H9 (cell line): ENCODE results near the gene EHD3. TPM values are rescaled to one million over a fixed set of nuclear protein-coding genes. Genes with fewer than 3 reads are reported as not detected.
A peak's percentile ranks its signal among the peaks of the same experiment; 100 is the strongest.

Experiments used
- DNase-seq: peaks from one replicate; pipeline ENCODE4 v3.0.0-alpha.2; 2017
- H2AFZ ChIP-seq: one replicate; pipeline ENCODE4 v1.6.1; 2013; ENCODE audit warnings: mild to moderate bottlenecking, low read length, control low read depth, moderate library complexity
- H2AK5ac ChIP-seq: 2 replicates; pipeline ENCODE4 v1.6.1; 2013; ENCODE audit warnings: low read length, control low read depth, mixed read lengths; ENCODE audit not compliant: insufficient read length
- H2BK120ac ChIP-seq: one replicate; pipeline ENCODE4 v1.6.1; 2013; ENCODE audit warnings: low read depth, mild to moderate bottlenecking, low read length, control low read depth, inconsistent platforms; ENCODE audit not compliant: poor library complexity, severe bottlenecking
- H2BK12ac ChIP-seq: 2 replicates; pipeline ENCODE4 v1.6.1; 2013; ENCODE audit warnings: low read length, control low read depth, mixed read lengths, low read depth; ENCODE audit not compliant: insufficient read length
- H2BK15ac ChIP-seq: 2 replicates; pipeline ENCODE4 v1.6.1; 2013; ENCODE audit warnings: low read depth, low read length, control low read depth
- H2BK20ac ChIP-seq: one replicate; pipeline ENCODE4 v1.6.1; 2013; ENCODE audit warnings: low read depth, mild to moderate bottlenecking, low read length, control low read depth, inconsistent platforms; ENCODE audit not compliant: poor library complexity, severe bottlenecking
- H2BK5ac ChIP-seq: 2 replicates; pipeline ENCODE4 v1.6.1; 2013; ENCODE audit warnings: low read length, control low read depth, mixed read lengths; ENCODE audit not compliant: insufficient read length
- H3K14ac ChIP-seq: 2 replicates; pipeline ENCODE4 v1.6.1; 2013; ENCODE audit warnings: low read length, control low read depth; ENCODE audit not compliant: insufficient read depth
- H3K18ac ChIP-seq: 2 replicates; pipeline ENCODE4 v1.6.1; 2013; ENCODE audit warnings: low read depth, mild to moderate bottlenecking, mixed read lengths, low read length, control low read depth; ENCODE audit not compliant: insufficient read length
- H3K23ac ChIP-seq: 2 replicates; pipeline ENCODE4 v1.6.1; 2013; ENCODE audit warnings: low read length, control low read depth, mixed read lengths, low read depth; ENCODE audit not compliant: insufficient read length
- H3K23me2 ChIP-seq: 2 replicates; pipeline ENCODE4 v1.6.1; 2013; ENCODE audit warnings: low read depth, mild to moderate bottlenecking, mixed read lengths, low read length, control low read depth; ENCODE audit not compliant: insufficient read length, poor library complexity, severe bottlenecking
- H3K27ac ChIP-seq: 2 replicates; pipeline ENCODE4 v1.5.1; 2013; ENCODE audit warnings: low read length, control low read depth, mixed read lengths, low read depth; ENCODE audit not compliant: insufficient read length
- H3K27me3 ChIP-seq: 2 replicates; pipeline ENCODE4 v1.6.1; 2013; ENCODE audit warnings: low read length, control low read depth, inconsistent platforms; ENCODE audit not compliant: insufficient read depth
- H3K4ac ChIP-seq: 2 replicates; pipeline ENCODE4 v1.6.1; 2013; ENCODE audit warnings: low read depth, mild to moderate bottlenecking, control low read depth, inconsistent platforms, low read length, moderate library complexity
- H3K4me1 ChIP-seq: 2 replicates; pipeline ENCODE4 v1.6.1; 2013; ENCODE audit warnings: low read length, control low read depth, inconsistent platforms; ENCODE audit not compliant: insufficient read depth
- H3K4me2 ChIP-seq: 2 replicates; pipeline ENCODE4 v1.6.1; 2013; ENCODE audit warnings: low read length, control low read depth, mixed read lengths; ENCODE audit not compliant: insufficient read length, insufficient read depth
- H3K56ac ChIP-seq: 2 replicates; pipeline ENCODE4 v1.6.1; 2013; ENCODE audit warnings: low read depth, mild to moderate bottlenecking, mixed read lengths, low read length, control low read depth; ENCODE audit not compliant: insufficient read length
- H3K79me1 ChIP-seq: 2 replicates; pipeline ENCODE4 v1.6.1; 2013; ENCODE audit warnings: low read depth, mild to moderate bottlenecking, moderate library complexity, low read length, control low read depth, inconsistent platforms; ENCODE audit not compliant: insufficient read depth, poor library complexity, severe bottlenecking
- H3K79me2 ChIP-seq: 2 replicates; pipeline ENCODE4 v1.6.1; 2013; ENCODE audit warnings: low read length, control low read depth, inconsistent platforms; ENCODE audit not compliant: insufficient read depth
- H3K9ac ChIP-seq: 2 replicates; pipeline ENCODE4 v1.6.1; 2013; ENCODE audit warnings: low read length, control low read depth, mixed read lengths; ENCODE audit not compliant: insufficient read length; ENCODE audit errors: extremely low read depth
- H3K9me3 ChIP-seq: one replicate; pipeline ENCODE4 v1.6.1; 2013; ENCODE audit warnings: low read depth, low read length, inconsistent platforms; ENCODE audit not compliant: control insufficient read depth
- H3T11ph ChIP-seq: one replicate; pipeline ENCODE4 v1.6.1; 2013; ENCODE audit warnings: mild to moderate bottlenecking, low read length, control low read depth, inconsistent platforms
- H4K20me1 ChIP-seq: one replicate; pipeline ENCODE4 v1.6.1; 2013; ENCODE audit not compliant: control insufficient read depth, insufficient read length, insufficient read depth
- H4K5ac ChIP-seq: 2 replicates; pipeline ENCODE4 v1.6.1; 2013; ENCODE audit warnings: low read depth, mild to moderate bottlenecking, mixed read lengths, low read length, control low read depth; ENCODE audit not compliant: insufficient read length
- H4K8ac ChIP-seq: replicated peaks from 2 replicates; pipeline ENCODE4 v1.6.1; 2013; ENCODE audit warnings: low read length, control low read depth, mixed read lengths, low read depth; ENCODE audit not compliant: insufficient read length
- H4K91ac ChIP-seq: 2 replicates; pipeline ENCODE4 v1.6.1; 2013; ENCODE audit warnings: low read depth, mild to moderate bottlenecking, moderate library complexity, mixed read lengths, low read length, control low read depth; ENCODE audit not compliant: insufficient read length
- H3K27ac Mint-ChIP-seq, 3 experiments: 2 replicates in 2 of 3; 3 replicates in 1 of 3; pipeline ENCODE4 v1.8.0; 2020 to 2021; ENCODE audit warnings: mixed read lengths in 3 of 3, mild to moderate bottlenecking in 1 of 3, moderate library complexity in 1 of 3
- H3K27me3 Mint-ChIP-seq: 2 replicates; pipeline ENCODE4 v1.8.0; 2021; ENCODE audit warnings: low read depth, mild to moderate bottlenecking, moderate library complexity, mixed read lengths
- H3K36me3 Mint-ChIP-seq, 3 experiments: 2 replicates in 2 of 3; 3 replicates in 1 of 3; pipeline ENCODE4 v1.8.0; 2020 to 2021; ENCODE audit warnings: low read depth in 3 of 3, mixed read lengths in 3 of 3; ENCODE audit not compliant: insufficient read depth in 1 of 3
- H3K4me1 Mint-ChIP-seq, 2 experiments: 2 replicates each; pipeline ENCODE4 v1.8.0; 2020; ENCODE audit warnings: mixed read lengths in 2 of 2
- H3K4me3 Mint-ChIP-seq, 2 experiments: 2 replicates in 1 of 2; 3 replicates in 1 of 2; pipeline ENCODE4 v1.8.0; 2020 to 2021; ENCODE audit warnings: mild to moderate bottlenecking in 2 of 2, mixed read lengths in 2 of 2, moderate library complexity in 1 of 2
- H3K9me3 Mint-ChIP-seq, 2 experiments: 2 replicates in 1 of 2; 3 replicates in 1 of 2; pipeline ENCODE4 v1.8.0; 2020; ENCODE audit warnings: mild to moderate bottlenecking in 2 of 2, mixed read lengths in 2 of 2, moderate library complexity in 1 of 2
- CTCF ChIP-seq: fragments of 200-600 bp; sonication (generic); conservative IDR thresholded peaks from 3 replicates; pipeline ENCODE4 v1.8.0; 2021; ENCODE audit warnings: antibody characterized with exemption, mild to moderate bottlenecking
- WGBS: extraction: QIAGEN DNeasy Blood & Tissue Kit; methylation state at CpG from one replicate; pipeline ENCODE4 v1.1.7; 2013; ENCODE audit warnings: missing lambda C conversion rate, low lambda C conversion rate, mixed read lengths; ENCODE audit not compliant: insufficient read length; ENCODE audit errors: extremely low coverage; 5-methylcytosine and 5-hydroxymethylcytosine counted together
- total RNA-seq: library from RNA; stranded (reverse); gene quantifications from 2 replicates; pipeline ENCODE4 v1.2.1, GENCODE V29; 2021

The EHD3 gene
- total RNA-seq, 1 experiment from 2014 or later: 8.3 TPM

- Mint-ChIP-seq H3K27me3 (no peaks in the 10 kb centered on the region), H3K9me3 (no peaks in the 10 kb centered on the region; a peak in 1 of 5 replicates), H3K4me1 (peaks cover 9 to 14% of the 10 kb centered on the region in 2 experiments), H3K36me3 (no peaks in the 10 kb centered on the region), H3K4me3 (no peak overlapping the region), H3K27ac (no peak overlapping the region; a peak in 1 of 7 replicates)
- H3T11ph ChIP-seq: no peak overlapping the region
- H3K27me3 ChIP-seq: no peaks in the 10 kb centered on the region
- no peaks in the 10 kb centered on the region for H3K23me2 ChIP-seq
- no peaks in the 10 kb centered on the region for H3K79me2 ChIP-seq
- 0 out of 2 replicates have a peak overlapping the region, but pooled peaks have one; percentile 44 for H3K14ac ChIP-seq
- H4K8ac ChIP-seq: no peak overlapping the region
- H4K5ac ChIP-seq: no peak overlapping the region
- H3K27ac ChIP-seq: no peak overlapping the region
- DNase-seq: no peak
- no peak overlapping the region for H2BK120ac ChIP-seq
- no peak overlapping the region for H3K23ac ChIP-seq
- no peak for TF ChIP-seq CTCF
- H3K4me1 ChIP-seq: peaks cover 3% of the 10 kb centered on the region; the same call in 1 of the 2 replicates
- no peak overlapping the region for H3K4ac ChIP-seq
- no CpG with 5 or more reads among the region's 8 CpGs for WGBS
- no peak overlapping the region for H2BK15ac ChIP-seq
- no peaks in the 10 kb centered on the region for H3K9me3 ChIP-seq
- no peaks in the 10 kb centered on the region for H3K79me1 ChIP-seq
- H3K18ac ChIP-seq: peak overlapping the region; percentile 23
- H2BK5ac ChIP-seq: no peak overlapping the region
- no peak overlapping the region for H2AFZ ChIP-seq
- no peaks in the 10 kb centered on the region for H4K20me1 ChIP-seq
- no peak overlapping the region for H3K56ac ChIP-seq
- H3K4me2 ChIP-seq: no peak overlapping the region
- H2AK5ac ChIP-seq: no peak overlapping the region
- no peak overlapping the region for H2BK20ac ChIP-seq
- H3K9ac ChIP-seq: no peak overlapping the region
- H4K91ac ChIP-seq: no peak overlapping the region
- H2BK12ac ChIP-seq: no peak overlapping the region
Observed at GRCh38 chr2:31214444-31214915, 19.5 kb upstream of the EHD3 start.
